Upper lobe of left lung (tissue), 4 donors: ENCODE measurements around the gene GALC.

Experiments used
- CTCF ChIP-seq, 6 experiments: fragments of 450-650 bp in 4 of 6; fragments of 200-600 bp in 2 of 6; sonication (generic) in 2 of 6; IDR thresholded peaks; one replicate each; pipeline ENCODE4 v1.5.1; 2016 to 2019; ENCODE audit warnings: antibody characterized with exemption in 6 of 6
- EP300 ChIP-seq, 4 donors: sonication (generic); formaldehyde crosslinking; IDR thresholded peaks; one replicate each; pipeline ENCODE4 v1.5.1; 2017; ENCODE audit warnings: antibody characterized with exemption in 4 of 4, control low read depth in 2 of 4

DNA sequence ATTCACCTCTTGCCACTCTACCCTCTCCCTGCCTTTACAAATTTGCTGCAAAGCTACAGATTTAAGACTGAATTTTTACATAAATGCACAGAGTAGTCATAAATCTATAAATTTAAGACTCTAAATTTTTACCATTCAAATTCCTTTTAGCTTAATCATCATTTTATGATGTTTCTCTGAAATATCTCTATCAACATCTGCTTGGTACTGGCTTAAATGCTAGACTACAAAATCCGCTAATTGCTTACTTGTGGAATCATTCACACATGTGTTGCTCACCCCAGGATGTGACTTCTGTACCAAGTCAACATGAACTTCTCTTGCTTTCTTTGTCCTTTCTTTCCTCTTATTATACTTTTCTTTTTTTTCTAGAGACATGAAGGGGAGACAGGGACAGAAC, 109.2 kb downstream of the GALC start:
- TF ChIP-seq EP300 (IDR thresholded peaks at IDR 0.05) (no peak), CTCF (IDR thresholded peaks at IDR 0.05) (no peak)
